ENCODE data around the gene ZP4.

The ZP4 gene

DNA sequence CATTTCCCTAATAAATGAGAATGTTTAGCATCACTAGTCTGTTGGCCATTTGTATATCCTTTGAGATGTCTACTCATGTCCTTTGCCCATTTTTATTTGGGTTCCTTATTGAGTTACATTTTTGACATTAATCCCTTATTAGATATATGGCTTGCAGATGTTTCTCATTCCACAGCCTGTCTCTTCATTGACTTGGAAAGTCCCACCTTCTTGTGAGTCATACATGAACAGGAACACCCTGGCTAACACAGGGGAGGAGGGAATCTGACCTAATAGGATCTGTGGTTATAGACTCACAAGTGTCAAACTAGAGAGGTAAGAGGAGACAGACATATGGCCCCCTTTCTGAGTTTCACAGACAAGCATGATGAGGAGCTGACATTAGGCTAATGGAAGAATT lies 11.5 kb downstream of the ZP4 start:
- TF ChIP-seq, protein P1, sequence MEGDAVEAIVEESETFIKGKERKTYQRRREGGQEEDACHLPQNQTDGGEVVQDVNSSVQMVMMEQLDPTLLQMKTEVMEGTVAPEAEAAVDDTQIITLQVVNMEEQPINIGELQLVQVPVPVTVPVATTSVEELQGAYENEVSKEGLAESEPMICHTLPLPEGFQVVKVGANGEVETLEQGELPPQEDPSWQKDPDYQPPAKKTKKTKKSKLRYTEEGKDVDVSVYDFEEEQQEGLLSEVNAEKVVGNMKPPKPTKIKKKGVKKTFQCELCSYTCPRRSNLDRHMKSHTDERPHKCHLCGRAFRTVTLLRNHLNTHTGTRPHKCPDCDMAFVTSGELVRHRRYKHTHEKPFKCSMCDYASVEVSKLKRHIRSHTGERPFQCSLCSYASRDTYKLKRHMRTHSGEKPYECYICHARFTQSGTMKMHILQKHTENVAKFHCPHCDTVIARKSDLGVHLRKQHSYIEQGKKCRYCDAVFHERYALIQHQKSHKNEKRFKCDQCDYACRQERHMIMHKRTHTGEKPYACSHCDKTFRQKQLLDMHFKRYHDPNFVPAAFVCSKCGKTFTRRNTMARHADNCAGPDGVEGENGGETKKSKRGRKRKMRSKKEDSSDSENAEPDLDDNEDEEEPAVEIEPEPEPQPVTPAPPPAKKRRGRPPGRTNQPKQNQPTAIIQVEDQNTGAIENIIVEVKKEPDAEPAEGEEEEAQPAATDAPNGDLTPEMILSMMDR (IDR thresholded peaks at IDR 0.05; ENCODE audit: low read depth, low read length), result no peak
- no peak for DNase-seq (ENCODE audit: extremely low read depth, low read depth)

GRCh38 chr1:237878406-237878805 lies 12.3 kb downstream of the ZP4 start:
- no peak for DNase-seq (ENCODE audit: extremely low read depth, low read depth)
- TF ChIP-seq, protein P1 (IDR thresholded peaks at IDR 0.05; ENCODE audit: low read depth, low read length), result no peak

DNA sequence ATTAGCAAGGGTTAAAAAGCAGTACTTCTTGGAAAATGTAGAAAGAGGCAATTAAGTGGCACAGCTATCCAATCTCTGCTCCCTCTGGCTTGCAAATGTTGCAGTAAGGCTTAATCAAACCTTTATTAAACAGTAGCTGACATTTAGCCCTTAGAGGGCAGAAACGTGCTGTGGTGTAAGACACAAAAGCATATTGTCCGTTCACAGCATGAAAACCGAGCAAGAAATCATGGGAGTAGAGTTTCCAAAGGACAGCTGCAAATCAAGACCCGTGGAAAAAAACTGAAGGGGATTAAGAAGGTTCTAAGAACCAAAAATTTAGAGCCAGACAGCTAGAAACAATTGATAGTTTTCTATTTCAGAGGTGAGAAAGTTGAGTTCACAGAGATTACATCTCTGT lies 13.1 kb downstream of the ZP4 start:
- no peak for DNase-seq (ENCODE audit: extremely low read depth, low read depth)
- TF ChIP-seq, protein P1 (IDR thresholded peaks at IDR 0.05; ENCODE audit: low read depth, low read length), result no peak

- no peak for DNase-seq (ENCODE audit: extremely low read depth, low read depth)
- TF ChIP-seq, protein P1 (IDR thresholded peaks at IDR 0.05; ENCODE audit: low read depth, low read length), result no peak
These were observed 15.4 kb downstream of the ZP4 start for GRCh38 chr1:237875291-237875690.

DNA sequence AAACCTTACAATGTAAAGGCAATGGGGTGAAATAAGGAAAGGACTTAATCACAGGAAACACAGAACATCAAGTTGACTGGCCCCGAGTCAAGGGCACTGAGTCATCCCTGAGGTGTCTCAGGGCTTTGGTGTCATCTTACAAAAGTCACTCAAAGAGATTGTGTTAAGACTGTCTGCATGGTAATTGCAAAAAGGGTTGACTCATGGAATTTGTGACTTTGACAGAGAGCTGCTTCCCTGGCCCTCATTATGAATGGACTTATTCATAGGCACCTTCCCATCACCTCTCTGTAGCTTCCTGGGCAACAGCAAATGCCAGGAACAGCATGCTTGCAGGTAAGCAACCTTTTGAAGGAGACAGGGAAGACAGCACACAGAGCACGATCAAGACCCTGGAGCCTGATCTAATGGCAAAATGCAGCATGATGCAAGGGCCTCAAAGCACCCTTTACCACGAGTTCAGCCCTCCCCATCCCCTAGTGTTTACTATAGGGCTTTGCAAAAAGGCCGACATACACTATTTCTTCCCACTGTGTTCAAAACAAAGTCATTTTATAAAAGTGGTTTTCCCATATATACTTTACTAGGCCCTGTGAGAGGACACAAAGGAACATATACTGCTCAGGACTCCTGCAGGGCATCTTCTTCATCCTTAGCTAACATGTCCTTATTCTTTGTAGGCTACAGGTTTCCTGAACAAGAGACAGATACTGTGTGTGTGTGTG lies 17.1 kb downstream of the ZP4 start:
- TF ChIP-seq, protein P1 (IDR thresholded peaks at IDR 0.05; ENCODE audit: low read depth, low read length), result no peak
- no peak for DNase-seq (ENCODE audit: extremely low read depth, low read depth)

GRCh38 chr1:237868817-237869600 lies 21.7 kb downstream of the ZP4 start:
- TF ChIP-seq, protein P1 (IDR thresholded peaks at IDR 0.05; ENCODE audit: low read depth, low read length), result no peak
- DNase-seq (ENCODE audit: extremely low read depth, low read depth), result no peak

- DNase-seq (ENCODE audit: extremely low read depth, low read depth), result no peak
- TF ChIP-seq, protein P1 (IDR thresholded peaks at IDR 0.05; ENCODE audit: low read depth, low read length), result no peak
These were observed 23.3 kb downstream of the ZP4 start for GRCh38 chr1:237867380-237867888.
